ENCODE results near the gene TBCA.
"Not testable (repeated sequence)": the region's sequence is repeated elsewhere in the genome, so short reads cannot be mapped to it uniquely, and the experiment has no call there.

The TBCA gene

GRCh38 chr5:77707791-77708190, 68.3 kb downstream of the TBCA start:
- no peak for DNase-seq

- DNase-seq, result not testable (repeated sequence)
These were observed 76.6 kb downstream of the TBCA start for GRCh38 chr5:77699569-77699968.

GRCh38 chr5:77698920-77699319, 77.2 kb downstream of the TBCA start:
- DNase-seq, result no peak

GRCh38 chr5:77697692-77698091, 78.4 kb downstream of the TBCA start:
- DNase-seq, result no peak

GRCh38 chr5:77696120-77696519, 80.0 kb downstream of the TBCA start:
- no peak for DNase-seq

GRCh38 chr5:77693913-77694312, 82.2 kb downstream of the TBCA start:
- no peak for DNase-seq

- no peak for DNase-seq
These were observed 92.9 kb downstream of the TBCA start for GRCh38 chr5:77683171-77683732.

- no peak for DNase-seq
These were observed 105.6 kb downstream of the TBCA start for GRCh38 chr5:77670526-77670925.

- no peak for DNase-seq
These were observed 106.5 kb downstream of the TBCA start for GRCh38 chr5:77669677-77670076.

- no peak for DNase-seq
These were observed 112.9 kb downstream of the TBCA start for GRCh38 chr5:77663090-77663863.

GRCh38 chr5:77662635-77663034, 113.5 kb downstream of the TBCA start:
- DNase-seq, result no peak

GRCh38 chr5:77658662-77659061, 117.5 kb downstream of the TBCA start:
- DNase-seq, result no peak

GRCh38 chr5:77651343-77651742, 124.8 kb downstream of the TBCA start:
- DNase-seq, result no peak

- no peak for DNase-seq
These were observed 125.5 kb downstream of the TBCA start for GRCh38 chr5:77650686-77651085.

- no peak for DNase-seq
These were observed 126.4 kb downstream of the TBCA start for GRCh38 chr5:77649776-77650175.

GRCh38 chr5:77645995-77646639, 130.0 kb downstream of the TBCA start:
- no peak for DNase-seq

- no peak for DNase-seq
These were observed 130.8 kb downstream of the TBCA start for GRCh38 chr5:77645158-77645994.

GRCh38 chr5:77644371-77645157, 131.6 kb downstream of the TBCA start:
- DNase-seq, result no peak

GRCh38 chr5:77643654-77644370, 132.3 kb downstream of the TBCA start:
- DNase-seq, result no peak

- DNase-seq, result no peak
These were observed 133.1 kb downstream of the TBCA start for GRCh38 chr5:77642738-77643653.
